Measurements from ENCODE around the gene EFNA3.
A peak's percentile ranks its signal among the peaks of the same experiment; 100 is the strongest.

The EFNA3 gene

DNA sequence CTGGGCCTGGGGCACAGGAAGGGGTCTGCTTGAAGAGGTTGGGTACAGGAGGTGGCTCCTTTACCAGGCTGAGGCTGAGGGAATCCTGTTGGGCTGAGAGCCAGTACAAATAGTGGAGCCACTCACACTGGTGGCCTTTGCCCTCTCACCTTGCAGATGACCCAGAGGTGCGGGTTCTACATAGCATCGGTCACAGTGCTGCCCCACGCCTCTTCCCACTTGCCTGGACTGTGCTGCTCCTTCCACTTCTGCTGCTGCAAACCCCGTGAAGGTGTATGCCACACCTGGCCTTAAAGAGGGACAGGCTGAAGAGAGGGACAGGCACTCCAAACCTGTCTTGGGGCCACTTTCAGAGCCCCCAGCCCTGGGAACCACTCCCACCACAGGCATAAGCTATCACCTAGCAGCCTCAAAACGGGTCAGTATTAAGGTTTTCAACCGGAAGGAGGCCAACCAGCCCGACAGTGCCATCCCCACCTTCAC lies 55.2 kb downstream of the EFNA3 start:
- DNase-seq (ENCODE audit: low read depth) = no peak

DNA sequence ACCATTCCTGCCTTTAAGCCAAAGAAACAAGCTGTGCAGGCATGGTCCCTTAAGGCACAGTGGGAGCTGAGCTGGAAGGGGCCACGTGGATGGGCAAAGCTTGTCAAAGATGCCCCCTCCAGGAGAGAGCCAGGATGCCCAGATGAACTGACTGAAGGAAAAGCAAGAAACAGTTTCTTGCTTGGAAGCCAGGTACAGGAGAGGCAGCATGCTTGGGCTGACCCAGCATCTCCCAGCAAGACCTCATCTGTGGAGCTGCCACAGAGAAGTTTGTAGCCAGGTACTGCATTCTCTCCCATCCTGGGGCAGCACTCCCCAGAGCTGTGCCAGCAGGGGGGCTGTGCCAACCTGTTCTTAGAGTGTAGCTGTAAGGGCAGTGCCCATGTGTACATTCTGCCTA lies 55.7 kb downstream of the EFNA3 start:
- no peak for DNase-seq (ENCODE audit: low read depth)

GRCh38 chr1:155134880-155135414 lies 56.3 kb downstream of the EFNA3 start:
- DNase-seq (ENCODE audit: low read depth) = peak; percentile 99

- DNase-seq (ENCODE audit: low read depth) = peak; percentile 94
These were observed 56.9 kb downstream of the EFNA3 start, which contains the start of gene SLC50A1 for GRCh38 chr1:155135415-155136028. Gene SLC50A1 (plus strand): TSS chr1:155135852. CDS start chr1:155135912, 60 bp downstream.

DNA sequence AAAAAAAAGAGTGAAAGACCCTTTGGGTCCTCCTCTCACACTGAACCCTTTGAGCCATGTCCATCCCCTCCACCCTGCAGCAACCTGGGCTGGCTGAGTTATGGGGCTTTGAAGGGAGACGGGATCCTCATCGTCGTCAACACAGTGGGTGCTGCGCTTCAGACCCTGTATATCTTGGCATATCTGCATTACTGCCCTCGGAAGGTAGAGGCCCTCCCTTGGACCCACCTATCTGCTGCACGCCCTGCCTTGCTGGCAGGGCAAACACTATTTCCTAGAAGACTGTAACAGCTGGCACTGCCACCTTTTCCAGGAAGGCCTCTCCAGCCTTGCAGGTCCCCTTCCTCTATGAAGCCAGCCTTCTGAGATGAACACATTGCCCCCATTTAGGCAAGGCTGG lies 58.1 kb downstream of the EFNA3 start:
- DNase-seq (ENCODE audit: low read depth) = no peak
